ENCODE data around the gene NUDT2.
A peak's percentile ranks its signal among the peaks of the same experiment; 100 is the strongest.

The NUDT2 gene

GRCh38 chr9:34378376-34379060 lies 49.1 kb downstream of the NUDT2 start:
- peaks cover 13% of the 10 kb centered on the region for H3K4me1 ChIP-seq
- no peaks in the 10 kb centered on the region for H3K36me3 ChIP-seq (replicated peaks)
- in situ Hi-C loops (cut with MboI; ENCODE audit: low sequenced_read_pairs): loop anchor here (5.0 kb wide), 1 partner anchor 41 kb away; no protein-coding TSS in a partner anchor
- H3K9me3 ChIP-seq: no peaks in the 10 kb centered on the region
- no peak overlapping the region for H3K4me3 ChIP-seq
- no peaks in the 10 kb centered on the region for H3K27me3 ChIP-seq (ENCODE audit: low read depth)
- DNase-seq (ENCODE audit: low spot score in 2 of 2): no peak

DNA sequence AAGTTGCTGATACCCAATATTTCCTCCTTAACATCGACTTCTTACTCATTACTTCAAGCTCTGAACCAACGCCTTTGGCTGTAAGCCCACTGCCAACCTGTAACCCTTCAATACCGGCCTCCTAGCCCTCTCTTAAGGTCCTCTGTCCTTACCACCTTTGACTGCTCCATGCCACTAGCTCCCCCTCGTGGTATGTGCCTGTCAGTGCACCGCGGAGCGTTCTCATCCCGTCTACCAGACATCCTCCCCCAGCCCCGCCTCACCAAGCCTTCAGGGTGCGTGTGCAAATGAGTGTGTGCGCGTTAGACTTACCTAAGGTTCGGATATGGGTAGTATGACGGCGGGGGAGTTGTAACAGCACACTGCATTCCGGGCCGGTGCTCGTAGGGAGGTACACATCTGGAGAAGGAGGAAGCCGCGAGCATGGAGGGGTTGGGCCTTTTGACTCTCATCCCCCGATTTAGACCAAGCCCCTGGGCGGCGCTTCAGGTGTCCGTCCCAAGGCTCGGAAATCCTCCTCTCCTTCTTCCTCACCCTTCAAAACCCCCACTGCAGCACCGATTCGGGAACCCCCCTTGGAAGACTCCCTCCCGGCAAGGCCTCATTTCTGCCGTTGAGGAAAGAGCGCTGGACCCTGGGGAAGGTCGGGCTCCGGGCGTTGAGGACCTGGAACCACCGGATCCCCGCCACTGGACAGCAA lies 50.1 kb downstream of the NUDT2 start:
- no peaks in the 10 kb centered on the region for H3K9me3 ChIP-seq
- peak; percentile 74 to 92 for DNase-seq (ENCODE audit: low spot score in 2 of 2)
- no peaks in the 10 kb centered on the region for H3K27me3 ChIP-seq (ENCODE audit: low read depth)
- in situ Hi-C loops (cut with MboI; ENCODE audit: low sequenced_read_pairs): loop anchor here (5.0 kb wide), 1 partner anchor 42 kb away; no protein-coding TSS in a partner anchor
- H3K4me1 ChIP-seq: peaks cover 13% of the 10 kb centered on the region
- peak overlapping the region; percentile 22 for H3K4me3 ChIP-seq
- H3K36me3 ChIP-seq (replicated peaks): no peaks in the 10 kb centered on the region

- H3K36me3 ChIP-seq (replicated peaks): no peaks in the 10 kb centered on the region
- no peaks in the 10 kb centered on the region for H3K9me3 ChIP-seq
- in situ Hi-C loops (cut with MboI; ENCODE audit: low sequenced_read_pairs): no loop called here
- no peaks in the 10 kb centered on the region for H3K27me3 ChIP-seq (ENCODE audit: low read depth)
- no peak overlapping the region for H3K4me3 ChIP-seq
- H3K4me1 ChIP-seq: peaks cover 10% of the 10 kb centered on the region
- no peak for DNase-seq (ENCODE audit: low spot score in 2 of 2)
These were observed 50.7 kb downstream of the NUDT2 start for GRCh38 chr9:34380034-34380510.

DNA sequence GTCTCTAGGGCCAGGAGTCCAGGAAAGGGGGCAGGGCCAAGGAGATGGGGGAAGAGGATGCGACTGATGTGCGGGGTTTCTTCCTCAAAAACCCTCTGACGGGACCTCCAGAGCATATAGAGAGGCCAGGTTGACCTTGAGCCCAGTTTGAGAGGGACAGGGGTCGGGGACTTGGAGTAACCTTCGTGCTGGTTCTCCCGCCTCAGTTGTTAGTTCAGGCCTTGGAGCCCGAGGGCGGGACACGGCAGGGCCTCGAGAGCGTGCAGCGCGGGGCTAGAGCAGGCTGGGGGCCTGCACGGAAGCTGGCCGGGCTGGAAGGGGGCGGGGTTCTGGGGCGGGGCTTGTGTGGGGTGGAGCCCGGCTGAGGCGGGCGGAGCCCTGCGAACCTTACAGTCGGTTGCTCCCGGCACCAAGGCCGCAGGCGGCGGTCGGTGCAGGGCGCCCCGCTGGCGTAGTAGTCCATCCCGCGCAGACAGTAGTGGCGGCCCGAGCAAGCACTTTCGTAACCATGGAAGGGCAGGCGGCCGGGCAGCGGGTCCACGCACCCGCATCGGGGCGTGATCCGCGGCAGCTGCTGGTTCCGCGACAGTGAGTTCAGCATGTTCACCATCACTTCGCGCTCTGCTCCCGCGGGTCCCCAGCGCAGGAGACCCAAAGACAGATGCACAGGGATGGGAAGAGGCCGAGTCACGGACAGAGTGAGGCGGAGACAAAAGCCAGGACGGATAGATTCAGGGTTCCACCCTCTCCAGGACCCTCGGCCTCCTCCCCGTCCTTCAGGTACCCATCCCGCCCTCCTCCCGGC lies 51.3 kb downstream of the NUDT2 start:
- Histone ChIP-seq H3K4me1 (peaks cover 7% of the 10 kb centered on the region), H3K4me3 (no peak overlapping the region), H3K9me3 (no peaks in the 10 kb centered on the region), H3K36me3 (replicated peaks) (no peaks in the 10 kb centered on the region), H3K27me3 (ENCODE audit: low read depth) (no peaks in the 10 kb centered on the region)
- in situ Hi-C loops (cut with MboI; ENCODE audit: low sequenced_read_pairs): no loop called here
- no peak for DNase-seq (ENCODE audit: low spot score in 2 of 2)

DNA sequence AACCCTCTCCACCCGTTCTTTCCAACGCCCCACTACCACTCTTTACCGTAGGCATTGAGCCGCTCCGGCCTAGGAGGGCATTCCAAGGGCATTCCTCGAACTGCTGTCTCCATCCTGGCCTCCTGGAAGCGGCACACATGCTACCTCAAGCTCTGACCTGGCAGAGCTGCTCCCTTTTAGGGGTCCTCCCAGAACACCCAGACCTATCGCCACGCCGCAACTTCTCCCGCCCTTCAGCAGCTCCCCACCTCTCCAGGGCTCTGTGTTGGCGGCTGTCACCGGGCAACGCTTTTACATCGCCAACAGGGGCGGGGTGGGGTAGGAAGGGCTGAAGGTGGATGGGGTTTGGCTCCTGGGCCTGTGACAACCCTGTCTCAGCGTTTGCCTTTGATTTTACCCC lies 52.0 kb downstream of the NUDT2 start:
- in situ Hi-C loops (cut with MboI; ENCODE audit: low sequenced_read_pairs): no loop called here
- Histone ChIP-seq H3K9me3 (no peaks in the 10 kb centered on the region), H3K27me3 (ENCODE audit: low read depth) (no peaks in the 10 kb centered on the region), H3K4me3 (no peak overlapping the region), H3K4me1 (peaks cover 7% of the 10 kb centered on the region), H3K36me3 (replicated peaks) (no peaks in the 10 kb centered on the region)
- no peak for DNase-seq (ENCODE audit: low spot score in 2 of 2)

- no peak for DNase-seq (ENCODE audit: low spot score in 2 of 2)
- Histone ChIP-seq H3K9me3 (no peaks in the 10 kb centered on the region), H3K27me3 (ENCODE audit: low read depth) (no peaks in the 10 kb centered on the region), H3K4me1 (peaks cover 7% of the 10 kb centered on the region), H3K36me3 (replicated peaks) (no peaks in the 10 kb centered on the region), H3K4me3 (no peak overlapping the region)
- in situ Hi-C loops (cut with MboI; ENCODE audit: low sequenced_read_pairs): no loop called here
These were observed 52.7 kb downstream of the NUDT2 start for GRCh38 chr9:34382054-34382453.

DNA sequence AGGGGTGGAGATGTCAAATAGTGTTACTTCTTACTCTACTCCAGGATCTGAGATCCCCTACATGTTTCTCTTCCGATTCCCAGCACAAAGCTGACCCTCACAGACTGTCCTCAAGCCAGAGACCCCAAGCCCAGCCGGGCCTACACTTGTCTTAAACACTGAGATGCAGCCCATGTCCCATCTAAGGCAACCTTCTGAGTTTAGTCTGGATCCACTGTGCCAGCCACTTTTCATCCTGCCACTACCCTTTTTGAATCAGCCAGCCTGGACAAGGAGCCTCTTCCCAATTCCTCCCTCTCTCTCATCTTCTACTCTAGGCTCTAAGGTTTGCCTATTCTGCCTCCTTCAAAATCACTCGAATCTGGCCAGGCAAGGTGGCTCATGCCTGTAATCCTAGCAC lies 53.5 kb downstream of the NUDT2 start:
- Histone ChIP-seq H3K4me3 (no peak overlapping the region), H3K9me3 (no peaks in the 10 kb centered on the region), H3K4me1 (peaks cover 7% of the 10 kb centered on the region), H3K27me3 (ENCODE audit: low read depth) (no peaks in the 10 kb centered on the region), H3K36me3 (replicated peaks) (no peaks in the 10 kb centered on the region)
- no peak for DNase-seq (ENCODE audit: low spot score in 2 of 2)
- in situ Hi-C loops (cut with MboI; ENCODE audit: low sequenced_read_pairs): no loop called here

DNA sequence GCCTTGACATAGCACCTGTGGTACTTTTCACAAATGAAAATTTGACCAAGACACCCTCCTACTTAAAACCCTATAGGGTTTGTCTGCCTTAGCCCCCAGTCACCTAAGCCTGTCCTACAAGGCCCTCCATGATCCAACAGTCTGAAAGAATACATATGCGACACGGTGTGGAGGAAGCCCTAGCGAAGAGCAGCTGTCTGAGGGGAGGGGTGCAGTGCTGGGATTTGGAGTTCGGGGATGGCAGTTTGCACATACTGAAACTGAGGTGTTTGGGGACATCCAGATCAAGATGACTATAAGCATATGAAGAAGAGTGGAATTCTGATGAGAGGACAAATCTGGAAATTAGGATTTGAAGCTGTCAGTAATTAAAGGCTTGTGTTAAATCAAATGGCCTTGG lies 54.5 kb downstream of the NUDT2 start:
- Histone ChIP-seq H3K27me3 (ENCODE audit: low read depth) (no peaks in the 10 kb centered on the region), H3K9me3 (no peaks in the 10 kb centered on the region), H3K36me3 (replicated peaks) (no peaks in the 10 kb centered on the region), H3K4me3 (no peak overlapping the region), H3K4me1 (peaks cover 7% of the 10 kb centered on the region)
- peak in 1 of 2 experiments; percentile 1 for DNase-seq (ENCODE audit: low spot score in 2 of 2)
- in situ Hi-C loops (cut with MboI; ENCODE audit: low sequenced_read_pairs): no loop called here

GRCh38 chr9:34384368-34385165 lies 55.2 kb downstream of the NUDT2 start:
- Histone ChIP-seq H3K4me3 (no peak overlapping the region), H3K4me1 (peaks cover 3% of the 10 kb centered on the region), H3K36me3 (replicated peaks) (no peaks in the 10 kb centered on the region), H3K27me3 (ENCODE audit: low read depth) (no peaks in the 10 kb centered on the region), H3K9me3 (no peaks in the 10 kb centered on the region)
- peak in 1 of 2 experiments; percentile 1 for DNase-seq (ENCODE audit: low spot score in 2 of 2)
- in situ Hi-C loops (cut with MboI; ENCODE audit: low sequenced_read_pairs): no loop called here

GRCh38 chr9:34385561-34386230 lies 56.3 kb downstream of the NUDT2 start:
- no peaks in the 10 kb centered on the region for H3K27me3 ChIP-seq (ENCODE audit: low read depth)
- H3K9me3 ChIP-seq: no peaks in the 10 kb centered on the region
- H3K4me1 ChIP-seq: no peaks in the 10 kb centered on the region
- no peaks in the 10 kb centered on the region for H3K36me3 ChIP-seq (replicated peaks)
- H3K4me3 ChIP-seq: no peak overlapping the region
- peak in 1 of 2 experiments; percentile 6 for DNase-seq (ENCODE audit: low spot score in 2 of 2)
- in situ Hi-C loops (cut with MboI; ENCODE audit: low sequenced_read_pairs): no loop called here

GRCh38 chr9:34386656-34387055 lies 57.3 kb downstream of the NUDT2 start:
- peak in 1 of 2 experiments; percentile 2 for DNase-seq (ENCODE audit: low spot score in 2 of 2)
- Histone ChIP-seq H3K36me3 (replicated peaks) (no peaks in the 10 kb centered on the region), H3K4me1 (no peaks in the 10 kb centered on the region), H3K9me3 (no peaks in the 10 kb centered on the region), H3K4me3 (no peak overlapping the region), H3K27me3 (ENCODE audit: low read depth) (no peaks in the 10 kb centered on the region)
- in situ Hi-C loops (cut with MboI; ENCODE audit: low sequenced_read_pairs): no loop called here

- Histone ChIP-seq H3K27me3 (ENCODE audit: low read depth) (no peaks in the 10 kb centered on the region), H3K4me1 (no peaks in the 10 kb centered on the region), H3K4me3 (no peak overlapping the region), H3K36me3 (replicated peaks) (no peaks in the 10 kb centered on the region), H3K9me3 (no peaks in the 10 kb centered on the region)
- in situ Hi-C loops (cut with MboI; ENCODE audit: low sequenced_read_pairs): no loop called here
- DNase-seq (ENCODE audit: low spot score in 2 of 2): peak in 1 of 2 experiments; percentile 5
These were observed 57.9 kb downstream of the NUDT2 start for GRCh38 chr9:34387239-34387638.

DNA sequence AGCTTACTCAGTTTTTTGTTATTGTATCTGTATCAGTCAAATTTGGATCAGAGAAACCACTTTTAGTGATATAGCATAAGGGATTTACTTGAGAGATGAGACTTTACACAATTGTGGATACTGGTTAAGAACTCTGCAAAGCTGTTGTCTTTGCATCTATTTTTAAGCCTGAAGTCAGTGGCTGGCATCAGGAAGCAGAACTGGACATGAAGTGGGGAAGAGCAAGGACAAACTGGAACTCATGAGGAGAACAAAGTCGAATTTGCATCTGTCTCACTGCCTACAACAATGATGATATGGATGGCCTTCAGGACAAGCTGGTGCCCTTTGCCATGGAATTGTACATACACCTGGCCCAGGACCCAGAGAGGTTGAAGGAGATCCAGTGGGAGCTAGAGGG lies 63.1 kb downstream of the NUDT2 start:
- H3K4me3 ChIP-seq: no peak overlapping the region
- in situ Hi-C loops (cut with MboI; ENCODE audit: low sequenced_read_pairs): no loop called here
- no peaks in the 10 kb centered on the region for H3K9me3 ChIP-seq
- no peaks in the 10 kb centered on the region for H3K4me1 ChIP-seq
- H3K27me3 ChIP-seq (ENCODE audit: low read depth): no peaks in the 10 kb centered on the region
- no peak for DNase-seq (ENCODE audit: low spot score in 2 of 2)
- H3K36me3 ChIP-seq (replicated peaks): no peaks in the 10 kb centered on the region; the same call in 1 of the 2 replicates
